Inflammatory macrophage treated with lipopolysaccharide for 1 hour (primary cell): ENCODE data around the gene FGF12.
"Not testable (repeated sequence)": the region's sequence is repeated elsewhere in the genome, so short reads cannot be mapped to it uniquely, and the experiment has no call there.

Source experiments
- DNase-seq, 2 donors: peaks; one replicate each; pipeline ENCODE4 v3.0.0-alpha.2; 2020 to 2022

The FGF12 gene

GRCh38 chr3:192727032-192727847, at the start of gene FGF12:
FGF12 (minus strand) TSS chr3:192727541.
- no peak for DNase-seq

GRCh38 chr3:192774341-192774740, 47.0 kb upstream of the FGF12 start:
- DNase-seq, result not testable (repeated sequence)

GRCh38 chr3:192772240-192772894, 45.0 kb upstream of the FGF12 start:
- peak in 1 of 2 donors; percentile 2 for DNase-seq

- no peak for DNase-seq
Measured at GRCh38 chr3:192758654-192759053, 31.3 kb upstream of the FGF12 start.

GRCh38 chr3:192751148-192751547, 23.8 kb upstream of the FGF12 start:
- DNase-seq, result no peak

DNA sequence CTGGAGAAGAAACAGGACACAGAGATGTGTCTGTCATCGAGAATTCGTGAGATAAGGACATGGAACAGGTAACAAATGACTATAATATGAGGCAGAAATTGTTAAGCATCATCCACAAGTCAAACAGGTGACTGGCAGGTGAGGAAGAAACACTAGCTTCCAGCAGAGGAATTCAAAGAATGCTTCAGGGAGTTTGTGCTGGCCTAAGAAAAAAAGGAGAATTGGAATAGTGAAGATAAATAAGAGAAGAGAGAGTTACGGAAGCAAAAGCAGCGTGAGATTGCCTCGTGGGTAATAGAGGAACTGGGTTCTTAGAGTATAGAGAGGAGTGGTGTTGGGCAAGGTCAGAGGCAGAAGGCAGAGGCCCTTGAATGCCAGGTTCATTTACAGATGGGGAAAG, 22.9 kb upstream of the FGF12 start:
- DNase-seq, result no peak

DNA sequence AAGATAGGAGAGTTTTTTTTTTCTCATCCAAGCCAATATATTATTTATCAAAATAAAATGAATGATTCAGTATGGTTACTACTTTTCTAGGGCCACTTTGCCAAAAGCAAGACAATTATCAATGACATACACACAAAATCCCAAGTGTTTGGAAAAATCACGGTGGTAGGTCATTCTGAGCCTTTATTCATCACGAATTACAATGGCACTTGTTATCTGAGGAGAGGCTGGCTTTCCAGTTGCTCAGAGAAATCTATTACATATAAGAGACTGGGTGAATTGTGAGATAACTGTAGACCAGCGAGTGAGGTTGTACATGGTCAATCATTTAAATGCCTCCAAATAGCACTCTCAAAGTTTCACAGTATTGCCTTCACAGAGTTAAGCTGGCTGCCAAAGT, 20.4 kb upstream of the FGF12 start:
- no peak for DNase-seq

DNA sequence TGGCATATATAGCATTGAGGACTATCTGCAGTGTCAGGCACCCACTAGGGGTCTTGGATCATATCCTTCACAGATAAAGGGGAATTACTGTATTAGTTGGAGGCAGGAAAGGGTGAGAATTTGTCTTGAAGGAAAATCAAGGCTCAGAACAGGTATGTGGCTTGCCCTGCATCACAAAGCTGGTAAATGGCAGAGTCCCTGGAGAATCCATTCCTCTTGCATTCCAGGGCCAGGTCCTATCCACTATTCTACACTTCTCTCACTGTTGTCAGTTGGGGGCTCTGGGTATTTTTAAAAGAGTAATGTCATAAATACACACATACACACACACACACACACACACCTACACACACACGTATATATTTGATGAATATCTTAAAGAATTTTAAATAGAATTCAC, 19.8 kb upstream of the FGF12 start:
- DNase-seq, result no peak

DNA sequence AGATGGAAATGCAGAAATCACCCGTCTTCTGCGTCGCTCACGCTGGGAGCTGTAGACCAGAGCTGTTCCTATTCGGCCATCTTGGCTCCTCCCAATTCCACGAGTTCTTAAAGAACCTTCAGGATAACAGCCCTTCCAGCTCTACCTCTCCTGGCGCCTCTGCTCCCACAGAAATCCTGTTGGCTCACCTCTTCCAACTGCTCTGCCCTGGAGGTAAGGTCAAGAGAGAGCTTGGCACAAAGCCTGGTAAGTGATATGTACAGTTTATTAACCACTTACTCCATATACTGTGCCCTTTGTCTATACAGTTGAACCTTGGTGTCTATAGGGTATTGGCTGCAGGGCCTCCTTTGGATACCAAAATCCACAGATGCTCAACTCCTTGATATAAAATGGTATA, 17.8 kb upstream of the FGF12 start:
- DNase-seq, result no peak

DNA sequence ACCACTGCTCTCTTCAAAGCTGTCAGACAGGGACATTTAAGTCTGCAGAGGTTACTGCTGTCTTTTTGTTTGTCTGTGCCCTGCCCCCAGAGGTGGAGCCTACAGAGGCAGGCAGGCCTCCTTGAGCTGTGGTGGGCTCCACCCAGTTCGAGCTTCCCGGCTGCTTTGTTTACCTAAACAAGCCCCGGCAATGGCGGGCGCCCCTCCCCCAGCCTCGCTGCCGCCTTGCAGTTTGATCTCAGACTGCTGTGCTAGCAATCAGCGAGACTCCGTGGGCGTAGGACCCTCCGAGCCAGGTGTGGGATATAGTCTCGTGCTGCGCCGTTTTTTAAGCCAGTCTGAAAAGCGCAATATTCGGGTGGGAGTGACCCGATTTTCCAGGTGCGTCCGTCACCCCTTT, 17.3 kb upstream of the FGF12 start:
- not testable (repeated sequence) for DNase-seq

DNA sequence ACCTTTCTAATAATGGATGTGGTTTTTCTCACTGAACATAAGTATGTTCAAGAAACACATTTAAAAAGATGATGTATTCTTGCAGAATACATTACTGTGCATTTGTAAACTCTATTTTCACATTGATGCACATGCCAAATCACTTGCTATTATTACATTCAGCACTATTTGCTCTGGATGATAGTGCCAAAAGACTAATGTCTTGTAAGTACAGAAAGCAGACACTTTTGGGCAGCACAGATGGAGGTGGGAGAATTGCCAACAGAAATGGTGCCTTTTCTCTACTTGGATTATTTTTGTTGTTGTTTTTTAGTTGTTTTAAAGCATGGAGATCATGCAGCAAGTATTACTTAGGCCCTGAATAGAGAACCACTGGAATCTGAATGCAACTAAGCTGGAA, 10.2 kb upstream of the FGF12 start:
- DNase-seq, result no peak

GRCh38 chr3:192731233-192731632, 3.9 kb upstream of the FGF12 start:
- DNase-seq, result no peak

GRCh38 chr3:192726385-192726784, 956 bp downstream of the FGF12 start:
- no peak for DNase-seq

- DNase-seq, result no peak
Measured at GRCh38 chr3:192719964-192720363, 7.4 kb downstream of the FGF12 start.

- no peak for DNase-seq
Measured at GRCh38 chr3:192718156-192718555, 9.2 kb downstream of the FGF12 start.

- no peak for DNase-seq
Measured at GRCh38 chr3:192715126-192715525, 12.2 kb downstream of the FGF12 start.

- not testable (repeated sequence) for DNase-seq
Measured at GRCh38 chr3:192711126-192711525, 16.2 kb downstream of the FGF12 start.

DNA sequence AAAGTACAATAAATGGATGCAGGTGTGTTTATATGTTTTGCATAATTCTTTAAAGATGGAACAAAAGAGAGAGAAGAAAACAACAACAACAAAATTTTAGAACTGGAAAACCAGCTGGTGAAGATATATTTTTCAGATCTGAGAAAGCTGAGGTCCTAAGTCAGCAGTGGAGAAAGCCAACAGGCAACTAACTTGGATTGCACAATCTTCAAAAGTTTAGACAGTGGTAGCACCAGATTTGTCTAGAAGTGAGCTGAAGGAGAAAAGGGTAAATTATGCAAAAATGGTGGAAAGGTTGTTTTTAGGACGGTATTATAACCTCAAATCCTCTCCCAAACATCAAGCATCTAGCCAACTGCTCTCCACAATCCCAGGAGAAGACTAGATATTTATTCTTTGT, 17.0 kb downstream of the FGF12 start:
- DNase-seq, result no peak

DNA sequence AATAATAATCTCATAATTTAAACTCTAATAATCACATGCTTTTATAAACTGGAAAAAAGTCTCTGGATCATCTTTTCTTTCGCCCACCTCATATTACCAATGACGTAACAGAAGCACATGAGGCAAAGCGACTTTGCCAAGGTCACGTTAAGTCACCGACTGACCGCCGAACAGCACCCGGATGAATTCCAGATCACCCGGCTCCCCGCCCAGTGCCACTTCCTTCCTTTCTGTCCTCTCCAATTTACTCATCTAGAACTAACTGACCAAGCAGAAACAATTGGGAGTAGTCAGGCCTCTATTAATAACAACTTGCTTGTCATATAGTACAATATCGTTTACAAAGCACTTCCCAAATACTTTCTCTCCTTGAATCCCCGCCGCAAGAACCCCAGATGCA, 21.1 kb downstream of the FGF12 start:
- no peak for DNase-seq

GRCh38 chr3:192700885-192701284, 26.5 kb downstream of the FGF12 start:
- DNase-seq, result no peak

DNA sequence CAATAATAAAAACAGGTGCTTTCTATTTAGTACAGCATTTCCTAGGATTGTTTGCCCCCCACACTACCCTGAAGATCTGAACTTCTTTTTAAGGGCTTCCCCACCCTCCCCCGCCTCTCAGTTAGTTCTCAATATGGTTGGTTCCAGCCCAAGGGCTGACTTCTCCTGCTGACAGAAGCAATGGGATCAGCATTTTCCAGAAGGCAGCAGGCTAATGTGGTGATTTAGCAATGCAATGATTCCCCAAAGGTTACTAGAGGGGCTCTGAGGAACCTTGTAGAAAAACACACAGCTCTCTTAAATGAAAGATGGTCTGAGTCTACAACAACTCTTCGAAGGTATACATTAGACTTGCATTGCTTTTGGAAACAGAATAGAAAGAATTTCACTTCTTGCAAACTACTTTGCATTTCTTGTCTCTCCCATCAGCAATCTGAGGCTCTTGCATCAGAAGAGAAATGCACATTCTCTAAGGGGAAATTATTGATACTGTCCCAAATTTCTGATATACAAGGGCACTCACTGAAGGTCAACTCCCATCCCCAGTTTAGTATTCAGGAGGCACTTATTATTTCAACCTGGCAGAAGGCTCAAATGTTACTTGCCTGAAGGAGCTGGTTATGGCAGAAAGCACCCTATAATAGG, 30.3 kb downstream of the FGF12 start:
- no peak for DNase-seq

DNA sequence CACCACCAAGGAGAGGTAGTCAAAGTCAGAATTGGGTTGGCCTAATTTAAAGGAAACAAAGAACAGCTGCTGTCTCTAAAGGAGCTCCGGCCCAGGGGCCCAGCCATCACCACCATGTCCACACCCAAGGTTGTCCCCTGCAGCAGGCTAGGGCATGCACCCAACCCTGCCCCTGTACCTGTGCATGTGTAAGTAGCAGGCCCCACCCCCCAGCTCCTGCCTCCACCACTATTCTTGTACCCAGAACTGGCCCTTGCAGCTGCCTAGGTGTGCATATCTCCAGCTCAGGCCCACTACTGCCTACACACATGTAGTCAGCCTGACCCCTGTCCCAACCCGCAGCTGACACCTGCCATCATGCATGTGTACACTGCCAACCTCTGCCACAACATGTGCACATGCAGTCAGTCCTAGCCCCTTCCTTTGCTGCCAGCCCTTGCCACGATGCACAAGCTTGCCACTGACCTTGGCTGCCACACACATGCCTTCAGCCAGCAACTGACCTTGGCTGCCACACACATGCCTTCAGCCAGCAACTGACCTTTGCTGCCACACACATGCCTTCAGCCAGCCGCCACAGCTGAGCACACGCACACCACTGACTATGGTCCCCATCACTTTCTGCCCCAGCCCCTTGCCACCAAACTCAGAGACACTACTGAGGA, 39.7 kb downstream of the FGF12 start:
- no peak for DNase-seq

GRCh38 chr3:192685801-192686200, 41.5 kb downstream of the FGF12 start:
- DNase-seq, result no peak

GRCh38 chr3:192684151-192684550, 43.2 kb downstream of the FGF12 start:
- DNase-seq, result no peak
